GM10248 (cell line): ENCODE results near the gene LAMA3.
A peak's percentile ranks its signal among the peaks of the same experiment; 100 is the strongest.

Source experiments
- CTCF ChIA-PET: fragments of 300-600 bp; sonication (Branson Sonifier 250); formaldehyde crosslinking; extraction: SDS; loops from one replicate; lab custom pipeline; 2021; ENCODE audit warnings: antibody characterized with exemption; lab: Yijun Ruan, JAX
- POLR2A ChIA-PET: fragments of 350-650 bp; sonication (Branson Sonifier 250); formaldehyde crosslinking; extraction: SDS; loops from one replicate; lab custom pipeline; 2020; ENCODE audit warnings: antibody characterized with exemption; lab: Yijun Ruan, JAX
- DNase-seq: peaks from one replicate; pipeline ENCODE4 v3.0.0; 2012; ENCODE audit errors: extremely low spot score
- CTCF ChIP-seq: IDR thresholded peaks from 2 replicates; pipeline ENCODE4 v1.5.1; 2012; ENCODE audit warnings: mild to moderate bottlenecking, low read depth; ENCODE audit errors: extremely low read depth, missing control alignments, control extremely low read depth

The LAMA3 gene

DNA sequence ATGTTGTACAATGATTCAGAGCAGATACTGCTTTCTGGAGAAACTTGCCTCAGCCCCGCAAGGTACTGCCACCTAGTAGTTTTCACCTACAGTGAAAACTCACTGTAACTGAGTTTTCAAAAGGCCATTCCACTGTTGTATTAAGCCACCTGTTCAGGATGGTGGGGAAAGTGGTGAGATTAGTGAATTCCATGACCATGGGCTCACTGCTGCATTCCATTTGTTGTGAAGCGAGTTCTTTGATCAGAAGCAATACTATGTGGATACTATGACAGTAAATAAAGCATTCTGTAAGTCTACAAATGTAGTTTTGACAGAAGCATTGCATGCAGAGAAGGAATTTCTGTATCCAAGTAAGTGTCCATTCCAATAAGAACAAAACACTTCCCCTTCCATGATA lies 113.6 kb downstream of the LAMA3 start:
- no peak for DNase-seq
- no peak for TF ChIP-seq CTCF
- ChIA-PET POLR2A (no interaction called here), CTCF (no interaction called here)

- no peak for DNase-seq
- TF ChIP-seq CTCF, result no peak
- CTCF ChIA-PET, result interaction anchor here (1.1 kb wide), 1 partner anchor 8 kb away, joined by 3 read pairs; no protein-coding TSS in a partner anchor
- POLR2A ChIA-PET, result no interaction called here
These were observed 114.5 kb downstream of the LAMA3 start for GRCh38 chr18:23803755-23804154.

GRCh38 chr18:23805898-23806297 lies 116.6 kb downstream of the LAMA3 start:
- CTCF ChIA-PET, result interaction anchor here (1.2 kb wide), 1 partner anchor 10 kb away, joined by 3 read pairs; no protein-coding TSS in a partner anchor

GRCh38 chr18:23809415-23809814 lies 120.2 kb downstream of the LAMA3 start:
- CTCF ChIA-PET, result interaction anchor here (1.0 kb wide), 1 partner anchor 188 kb away, joined by 3 read pairs; no protein-coding TSS in a partner anchor
- POLR2A ChIA-PET, result no interaction called here
- DNase-seq, result no peak
- no peak for TF ChIP-seq CTCF

More at GRCh38 chr18:23805898-23806297, 116.6 kb downstream of the LAMA3 start:
- POLR2A ChIA-PET, result no interaction called here
- DNase-seq, result no peak
- no peak for TF ChIP-seq CTCF

DNA sequence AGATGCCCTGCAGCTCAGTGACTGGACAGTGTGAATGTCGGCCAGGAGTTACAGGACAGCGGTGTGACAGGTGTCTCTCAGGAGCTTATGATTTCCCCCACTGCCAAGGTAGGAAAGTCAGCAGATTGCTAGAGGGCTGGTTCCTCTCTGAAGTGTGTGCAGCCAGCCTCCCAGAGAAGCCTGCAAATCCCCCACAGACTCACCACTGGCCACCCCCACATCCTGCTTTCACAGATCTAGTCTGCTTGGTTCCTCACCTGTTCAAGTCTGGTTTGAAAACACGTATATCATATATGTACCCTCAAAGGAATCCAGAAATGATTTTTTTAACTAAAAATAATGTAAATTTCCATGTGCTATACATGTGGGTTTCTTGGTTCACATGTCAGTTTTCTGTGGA lies 121.1 kb downstream of the LAMA3 start:
- DNase-seq, result peak; percentile 45
- POLR2A ChIA-PET, result interaction anchor here (0.5 kb wide), 1 partner anchor 179 kb away, joined by 3 read pairs; no protein-coding TSS in a partner anchor
- no peak for TF ChIP-seq CTCF
- CTCF ChIA-PET, result interaction anchor here (1.0 to 1.4 kb wide), 3 partner anchors 18 to 295 kb away, joined by 3 to 6 read pairs (median 3); no protein-coding TSS in a partner anchor

DNA sequence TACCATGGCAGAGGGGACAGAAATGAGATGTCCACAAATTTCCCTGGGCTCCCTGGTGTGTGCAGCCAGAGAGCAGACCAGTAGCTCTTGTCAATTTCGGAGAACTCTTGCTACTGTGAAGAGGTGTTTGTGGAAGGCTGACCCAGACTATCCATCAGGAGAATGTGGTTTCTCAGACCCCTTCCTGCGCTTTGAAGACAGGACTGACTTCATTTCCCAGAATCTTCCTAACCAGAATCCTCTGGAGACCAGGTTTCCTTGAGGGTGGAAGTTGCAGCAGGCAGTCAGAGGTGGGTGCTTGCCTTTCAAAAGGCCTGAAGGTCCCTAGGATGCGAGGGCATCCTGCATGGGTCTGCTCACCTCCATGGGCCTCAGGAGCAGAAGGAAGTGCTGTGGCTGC lies 121.9 kb downstream of the LAMA3 start:
- no peak for TF ChIP-seq CTCF
- DNase-seq, result no peak
- ChIA-PET CTCF (interaction anchor here (0.8 to 2.7 kb wide), 8 partner anchors 15 to 1012 kb away, joined by 3 to 13 read pairs (median 3); no protein-coding TSS in a partner anchor), POLR2A (no interaction called here)
